ENCODE data around the gene NPDC1.
A peak's percentile ranks its signal among the peaks of the same experiment; 100 is the strongest.

Gene NPDC1

DNA sequence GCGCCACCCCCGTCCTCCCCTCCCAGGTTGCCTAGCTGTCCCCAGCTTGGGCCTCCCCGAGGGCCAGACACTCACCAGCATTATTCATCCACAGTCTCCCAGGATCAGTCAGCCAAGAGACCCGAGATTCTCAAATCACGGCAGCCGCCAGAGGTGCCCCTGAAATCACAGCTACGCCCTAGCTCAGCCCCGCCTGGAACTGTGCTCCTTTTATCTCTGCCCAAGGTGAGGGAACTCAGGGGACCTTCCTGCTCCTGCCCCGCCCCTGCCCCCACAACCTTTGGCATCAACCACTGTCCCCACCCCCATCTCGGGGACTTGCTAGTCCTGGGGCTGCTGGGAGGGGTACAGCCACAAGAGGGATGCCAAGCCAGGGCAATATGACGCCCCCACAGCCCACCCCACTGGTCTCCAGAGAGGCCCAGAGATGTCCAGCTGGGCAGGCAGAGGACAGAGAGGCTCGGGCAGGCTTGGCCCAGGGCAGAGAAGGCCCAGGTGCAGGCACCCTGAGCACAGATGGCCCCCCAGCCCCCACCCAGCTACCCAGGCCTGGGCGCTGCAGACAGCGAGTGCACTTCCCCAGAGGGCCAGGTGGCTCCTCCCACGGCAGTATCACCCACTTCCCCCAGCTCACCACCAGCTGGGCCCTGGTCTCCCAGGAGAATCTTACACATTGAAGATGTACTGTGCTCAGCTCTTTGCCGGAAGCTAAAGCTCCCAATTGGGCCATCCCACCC is 13.9 kb downstream of the NPDC1 start, which contains the start of gene FUT7:
FUT7 (minus strand) TSS at position 185 of the 737 bp plus-strand sequence; CDS start at position 88, 97 bp downstream.
- DNase-seq (ENCODE audit: low read depth) = no peak
- no peak within 1 kb of the TSS; the same call in 1 of the 2 replicates for H3K4me3 ChIP-seq (ENCODE audit: low read depth, low read length)
- TF ChIP-seq, protein P1, sequence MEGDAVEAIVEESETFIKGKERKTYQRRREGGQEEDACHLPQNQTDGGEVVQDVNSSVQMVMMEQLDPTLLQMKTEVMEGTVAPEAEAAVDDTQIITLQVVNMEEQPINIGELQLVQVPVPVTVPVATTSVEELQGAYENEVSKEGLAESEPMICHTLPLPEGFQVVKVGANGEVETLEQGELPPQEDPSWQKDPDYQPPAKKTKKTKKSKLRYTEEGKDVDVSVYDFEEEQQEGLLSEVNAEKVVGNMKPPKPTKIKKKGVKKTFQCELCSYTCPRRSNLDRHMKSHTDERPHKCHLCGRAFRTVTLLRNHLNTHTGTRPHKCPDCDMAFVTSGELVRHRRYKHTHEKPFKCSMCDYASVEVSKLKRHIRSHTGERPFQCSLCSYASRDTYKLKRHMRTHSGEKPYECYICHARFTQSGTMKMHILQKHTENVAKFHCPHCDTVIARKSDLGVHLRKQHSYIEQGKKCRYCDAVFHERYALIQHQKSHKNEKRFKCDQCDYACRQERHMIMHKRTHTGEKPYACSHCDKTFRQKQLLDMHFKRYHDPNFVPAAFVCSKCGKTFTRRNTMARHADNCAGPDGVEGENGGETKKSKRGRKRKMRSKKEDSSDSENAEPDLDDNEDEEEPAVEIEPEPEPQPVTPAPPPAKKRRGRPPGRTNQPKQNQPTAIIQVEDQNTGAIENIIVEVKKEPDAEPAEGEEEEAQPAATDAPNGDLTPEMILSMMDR (IDR thresholded peaks at IDR 0.05; ENCODE audit: low read depth, low read length, missing control alignments) = no peak

DNA sequence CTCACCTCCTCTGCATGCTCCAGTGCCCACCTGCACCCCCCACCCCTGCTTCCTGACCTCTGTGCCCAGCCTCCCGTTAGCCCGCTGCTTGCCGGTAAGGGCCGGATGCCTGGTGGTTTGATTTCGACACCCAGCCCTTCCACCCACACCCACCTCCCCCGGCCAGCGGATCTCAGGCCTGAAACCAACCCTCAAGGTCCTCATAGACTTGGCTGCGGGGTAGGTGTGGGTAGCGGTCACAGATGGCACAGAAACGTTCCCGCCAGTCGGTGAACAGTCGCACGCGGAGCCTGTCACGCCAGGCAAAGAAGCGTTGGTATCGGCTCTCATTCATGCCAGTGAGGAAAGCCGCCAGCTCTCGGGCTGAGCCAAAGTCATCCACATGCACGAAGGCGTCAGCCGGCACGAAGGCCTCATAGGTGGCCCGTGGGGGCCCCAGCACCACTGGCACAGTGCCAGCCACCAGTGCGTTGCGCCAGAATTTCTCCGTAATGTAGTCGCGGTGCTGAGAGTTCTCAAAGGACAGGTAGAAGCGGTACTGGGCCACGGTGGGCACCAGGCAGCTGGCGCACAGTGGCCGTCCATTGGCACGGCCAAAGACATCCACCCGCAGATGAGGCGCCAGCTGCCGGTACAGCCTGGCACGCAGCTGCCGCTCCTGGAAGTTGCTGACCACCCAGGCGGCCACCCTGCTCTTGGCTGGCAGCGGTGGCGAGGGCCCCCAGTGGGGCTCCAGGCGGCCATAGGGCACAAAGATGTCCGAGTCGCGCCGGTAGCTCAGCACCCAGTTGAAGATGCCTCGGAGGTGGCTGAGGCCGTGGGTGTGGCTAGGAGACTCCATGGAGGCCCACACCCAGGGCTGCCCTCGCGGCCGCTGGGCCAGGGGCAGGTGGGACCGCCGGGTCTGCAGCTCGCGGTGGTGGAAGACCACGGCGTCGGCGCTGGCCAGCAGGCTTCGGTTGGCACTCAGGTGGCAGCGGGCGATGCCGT is 15.1 kb downstream of the NPDC1 start:
- H3K4me3 ChIP-seq (ENCODE audit: low read depth, low read length) = no peak overlapping the region
- TF ChIP-seq, protein P1 (IDR thresholded peaks at IDR 0.05; ENCODE audit: low read depth, low read length, missing control alignments) = no peak
- DNase-seq (ENCODE audit: low read depth) = no peak

DNA sequence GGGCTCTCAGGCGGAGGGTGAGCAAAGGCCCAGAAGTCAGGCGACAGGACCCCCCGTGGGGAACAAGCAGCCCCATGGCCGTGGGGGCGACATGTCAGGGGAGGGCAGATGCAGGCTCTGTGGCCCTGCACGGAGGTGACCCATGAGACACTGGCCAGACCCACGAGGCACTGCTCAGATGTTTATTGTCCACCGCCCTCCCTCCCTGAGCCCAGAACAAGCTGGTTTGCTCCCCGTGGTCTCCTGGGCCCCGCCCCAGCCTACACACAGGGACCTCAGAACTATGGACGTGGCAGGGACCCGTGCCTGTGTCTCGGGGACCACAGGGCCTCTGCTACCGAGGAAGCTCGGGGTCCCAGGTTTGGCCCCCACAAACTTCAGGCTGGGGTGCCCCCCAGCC is 16.0 kb downstream of the NPDC1 start:
- no peak for DNase-seq (ENCODE audit: low read depth)
- TF ChIP-seq, protein P1 (IDR thresholded peaks at IDR 0.05; ENCODE audit: low read depth, low read length, missing control alignments) = no peak
- no peak overlapping the region for H3K4me3 ChIP-seq (ENCODE audit: low read depth, low read length)

DNA sequence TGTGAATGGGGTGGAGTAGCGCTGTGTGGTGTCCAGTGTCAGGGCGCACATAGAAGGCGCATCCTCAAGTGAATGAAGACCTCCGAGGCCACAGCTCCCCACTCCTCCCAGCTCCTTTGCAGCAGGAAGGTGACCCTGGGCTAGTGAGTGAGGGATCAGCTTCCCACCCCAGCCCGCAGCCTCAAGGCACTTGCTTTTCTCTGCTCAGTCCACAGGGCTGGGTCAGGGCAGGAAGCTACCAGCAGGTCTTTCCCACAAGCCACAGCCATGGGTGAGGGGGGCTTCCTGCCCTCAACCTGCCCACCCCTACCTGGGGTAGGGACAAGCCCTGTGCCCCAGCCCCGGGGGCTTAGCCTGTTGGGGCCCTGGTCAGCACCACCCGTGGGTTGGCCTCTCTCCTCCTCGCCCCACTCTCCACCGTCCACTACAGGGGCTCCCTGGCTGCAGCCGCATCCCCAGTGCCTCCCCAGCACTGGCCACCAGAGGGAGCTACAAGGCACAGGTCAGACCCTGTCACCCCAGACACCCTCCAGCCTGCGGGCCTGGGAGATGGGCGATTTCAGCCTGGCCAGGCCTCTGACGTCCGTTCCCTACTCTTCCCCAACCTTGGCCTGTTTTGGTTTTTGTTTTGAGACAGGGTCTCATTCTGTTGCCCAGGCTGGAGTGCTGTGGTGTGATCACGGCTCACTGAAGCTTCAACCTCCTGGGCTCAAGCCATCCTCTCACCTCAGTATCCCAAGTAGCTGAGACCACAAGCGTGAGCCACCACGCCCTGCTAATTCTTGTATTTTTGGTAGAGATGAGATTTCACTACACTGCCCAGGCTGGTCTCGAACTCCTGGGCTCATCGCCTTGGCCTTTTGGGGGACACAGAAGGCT is 16.7 kb downstream of the NPDC1 start:
- H3K4me3 ChIP-seq (ENCODE audit: low read depth, low read length) = no peak overlapping the region
- DNase-seq (ENCODE audit: low read depth) = no peak

DNA sequence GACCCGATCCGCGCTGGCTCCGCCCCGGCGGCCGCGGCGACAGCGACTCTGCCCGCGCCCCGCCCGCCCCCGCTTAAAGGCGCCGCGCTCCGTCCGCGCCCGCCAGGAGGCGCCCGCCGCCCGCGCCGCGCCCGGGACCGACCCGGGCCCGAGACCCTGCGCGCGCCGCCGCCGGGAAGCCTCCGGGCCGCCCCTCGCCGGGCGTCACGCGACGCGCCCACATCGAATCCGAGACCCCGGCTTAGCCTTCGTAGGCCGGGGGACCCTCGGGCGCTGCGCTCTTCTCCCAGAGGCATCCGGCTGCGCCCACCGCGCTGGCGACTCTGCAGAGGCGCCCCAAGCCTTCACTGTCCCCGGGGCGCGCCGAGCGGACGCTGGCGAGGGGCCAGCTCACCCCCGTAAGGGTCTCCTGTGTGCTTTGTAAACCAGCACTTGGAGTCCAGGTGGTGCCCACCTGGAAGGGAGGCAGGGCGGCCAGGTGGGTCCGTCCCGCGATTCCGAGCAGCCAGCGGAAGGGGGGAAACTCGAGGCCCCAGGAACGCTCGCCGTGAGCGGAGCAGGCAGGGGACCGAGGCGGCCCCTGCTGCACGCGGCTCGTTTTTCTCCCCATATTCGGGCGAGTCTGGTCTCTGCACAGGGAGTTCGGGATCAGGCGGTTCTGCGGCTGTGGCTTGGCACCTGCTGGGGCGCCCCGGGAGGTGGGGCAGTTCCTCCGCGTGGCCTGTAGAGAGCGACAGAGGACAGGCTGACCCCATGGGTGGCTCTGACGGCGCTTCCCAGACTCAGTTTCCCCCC is 17.5 kb downstream of the NPDC1 start:
- DNase-seq (ENCODE audit: low read depth) = no peak

More for the DNA sequence above, 16.7 kb downstream of the NPDC1 start:
- TF ChIP-seq, protein P1 (IDR thresholded peaks at IDR 0.05; ENCODE audit: low read depth, low read length, missing control alignments) = peak; percentile 95

More for the DNA sequence above, 17.5 kb downstream of the NPDC1 start:
- TF ChIP-seq, protein P1 (IDR thresholded peaks at IDR 0.05; ENCODE audit: low read depth, low read length, missing control alignments) = peak; percentile 70
- H3K4me3 ChIP-seq (ENCODE audit: low read depth, low read length) = peak overlapping the region; percentile 46

Data from GM12864 (cell line).